Iris pigment epithelial cell (primary cell): ENCODE data around the gene IL2RG.
A peak's percentile ranks its signal among the peaks of the same experiment; 100 is the strongest.

Experiments
- DNase-seq: peaks from one replicate; pipeline ENCODE4 v3.0.0-alpha.2; 2011; ENCODE audit warnings: low read depth

Gene IL2RG

GRCh38 chrX:71111141-71111843 lies at the start of gene IL2RG:
IL2RG (minus strand) TSS chrX:71111577; CDS start chrX:71111539, 38 bp downstream.
- DNase-seq = no peak

GRCh38 chrX:71160475-71160874 lies 49.1 kb upstream of the IL2RG start:
- DNase-seq = no peak

GRCh38 chrX:71159335-71159734 lies 48.0 kb upstream of the IL2RG start:
- DNase-seq = no peak

GRCh38 chrX:71158603-71159002 lies 47.2 kb upstream of the IL2RG start:
- no peak for DNase-seq

GRCh38 chrX:71154641-71155040 lies 43.3 kb upstream of the IL2RG start:
- DNase-seq = no peak

- DNase-seq = no peak
Observed at GRCh38 chrX:71154196-71154595, 42.8 kb upstream of the IL2RG start.

- DNase-seq = no peak
Observed at GRCh38 chrX:71151366-71151765, 40.0 kb upstream of the IL2RG start.

GRCh38 chrX:71148278-71148663 lies 36.9 kb upstream of the IL2RG start:
- no peak for DNase-seq

GRCh38 chrX:71147496-71148277 lies 36.3 kb upstream of the IL2RG start:
- DNase-seq = no peak

- DNase-seq = no peak
Observed at GRCh38 chrX:71144651-71145050, 33.3 kb upstream of the IL2RG start, which contains the start of gene NLGN3. NLGN3 (plus strand) TSS chrX:71144841; CDS start chrX:71147750, 2,909 bp downstream.

- peak; percentile 32 for DNase-seq
Observed at GRCh38 chrX:71143508-71143907, 32.1 kb upstream of the IL2RG start.

- DNase-seq = no peak
Observed at GRCh38 chrX:71140440-71140839, 29.1 kb upstream of the IL2RG start.

GRCh38 chrX:71131510-71131909 lies 20.1 kb upstream of the IL2RG start:
- DNase-seq = no peak

- DNase-seq = peak; percentile 63
Observed at GRCh38 chrX:71128915-71129765, 17.8 kb upstream of the IL2RG start.

- DNase-seq = peak; percentile 64
Observed at GRCh38 chrX:71128166-71128833, 16.9 kb upstream of the IL2RG start.

GRCh38 chrX:71118985-71119535 lies 7.7 kb upstream of the IL2RG start:
- DNase-seq = no peak

- peak; percentile 74 for DNase-seq
Observed at GRCh38 chrX:71118032-71118984, 6.9 kb upstream of the IL2RG start, which contains the start of gene MED12. MED12 (plus strand) TSS chrX:71118596; CDS start chrX:71118755, 159 bp downstream.

GRCh38 chrX:71117358-71117757 lies 6.0 kb upstream of the IL2RG start:
- no peak for DNase-seq

GRCh38 chrX:71111921-71112431 lies 599 bp upstream of the IL2RG start:
- DNase-seq = no peak

GRCh38 chrX:71109051-71109450 lies 2.3 kb downstream of the IL2RG start:
- DNase-seq = no peak
